GM12878 (cell line): ENCODE data around the gene HK1. TPM values are rescaled to one million over a fixed set of nuclear protein-coding genes. Genes with fewer than 3 reads are reported as not detected.

Experiments
- ATAC-seq: fragments of 200-7000 bp; cut with Tn5 transposase; 3 replicates; pipeline ENCODE4 v1.9.1; 2020; ENCODE audit warnings: mild to moderate bottlenecking, moderate library complexity
- BruUV-seq: library from RNA; stranded (reverse); fragments of 400-500 nt; replicated peaks from 2 replicates; lab custom pipeline; 2021; lab: Mats Ljungman, UMichigan
- CTCF ChIA-PET: fragments of 300-600 bp; sonication (Branson Sonifier 250); formaldehyde crosslinking; extraction: SDS; loops from one replicate; lab custom pipeline; 2021; ENCODE audit warnings: inconsistent platforms; lab: Yijun Ruan, JAX
- POLR2A ChIA-PET: fragments of 350-600 bp; formaldehyde crosslinking; extraction: SDS; loops from one replicate; lab custom pipeline; 2021; ENCODE audit warnings: inconsistent platforms; lab: Charles Lee
- RAD21 ChIA-PET: fragments of 300-600 bp; sonication (Branson Sonifier 250); formaldehyde crosslinking; loops from one replicate; lab custom pipeline; 2023; ENCODE audit warnings: antibody characterized with exemption; ENCODE audit not compliant: unreplicated experiment; lab: Charles Lee
- SMC1A ChIA-PET: fragments of 300-600 bp; sonication (Branson Sonifier 250); formaldehyde crosslinking; loops from one replicate; lab custom pipeline; 2023; ENCODE audit not compliant: unreplicated experiment, uncharacterized antibody; lab: Charles Lee
- DNase-seq: peaks from one replicate; pipeline ENCODE4 v3.0.0-alpha.2; 2011; ENCODE audit warnings: low read depth, low spot score
- FAIRE-seq: peaks from 3 replicates; lab custom pipeline; 2011; peaks lifted over from hg19 to GRCh38; lab: Jason Lieb, UNC
- H2AFZ ChIP-seq: 2 replicates; pipeline ENCODE4 v1.6.0; 2011; ENCODE audit warnings: low read depth, low read length, control low read depth; ENCODE audit not compliant: control insufficient read depth
- H3K27ac ChIP-seq: 2 replicates; pipeline ENCODE4 v1.5.1; 2011; ENCODE audit warnings: control low read depth; ENCODE audit not compliant: control insufficient read depth, insufficient read depth
- H3K27me3 ChIP-seq, 2 experiments: replicated peaks in 1 of 2; 2 replicates each; pipeline versions ENCODE4 v1.6.0 to v1.6.1; 2011; ENCODE audit warnings: low read length in 1 of 2; ENCODE audit not compliant: control insufficient read depth in 2 of 2, insufficient read depth in 2 of 2
- H3K36me3 ChIP-seq, 2 experiments: 2 replicates each; pipeline ENCODE4 v1.5.1; 2011; ENCODE audit warnings: low read length in 1 of 2; ENCODE audit not compliant: control insufficient read depth in 2 of 2, insufficient read depth in 2 of 2
- H3K4me1 ChIP-seq: 2 replicates; pipeline ENCODE4 v1.6.1; 2011; ENCODE audit warnings: mild to moderate bottlenecking, low read length, moderate library complexity, mixed read lengths; ENCODE audit not compliant: control insufficient read depth, insufficient read depth
- H3K4me2 ChIP-seq: 2 replicates; pipeline ENCODE4 v1.6.0; 2011; ENCODE audit warnings: control low read depth; ENCODE audit not compliant: control insufficient read depth, insufficient read depth
- H3K4me3 ChIP-seq: fragments of 200-600 bp; sonication (generic); 2 replicates; pipeline ENCODE4 v1.5.1; 2016
- H3K79me2 ChIP-seq: 2 replicates; pipeline ENCODE4 v1.6.0; 2011; ENCODE audit warnings: low read length; ENCODE audit not compliant: control insufficient read depth, insufficient read depth
- H3K9ac ChIP-seq: 2 replicates; pipeline ENCODE4 v1.8.0; 2011; ENCODE audit warnings: low read length, control low read depth, mixed read lengths; ENCODE audit not compliant: control insufficient read depth, insufficient read depth
- H3K9me3 ChIP-seq: replicated peaks from 3 replicates; pipeline ENCODE4 v1.5.1; 2011; ENCODE audit warnings: mild to moderate bottlenecking, low read length; ENCODE audit not compliant: control insufficient read depth, insufficient read depth
- H4K20me1 ChIP-seq: 2 replicates; pipeline ENCODE4 v1.6.0; 2011; ENCODE audit not compliant: control insufficient read depth, insufficient read depth
- BMI1 ChIP-seq: fragments of 450-650 bp; IDR thresholded peaks from 2 replicates; pipeline ENCODE4 v1.6.1; 2016; ENCODE audit warnings: mild to moderate bottlenecking, moderate library complexity, borderline replicate concordance
- CREB1 ChIP-seq: IDR thresholded peaks from 2 replicates; pipeline ENCODE4 v1.6.1; 2012; ENCODE audit warnings: low read depth, mild to moderate bottlenecking, inconsistent platforms
- E4F1 ChIP-seq: fragments of 450-650 bp; IDR thresholded peaks from 2 replicates; pipeline ENCODE4 v1.6.1; 2018; ENCODE audit warnings: borderline replicate concordance, mild to moderate bottlenecking; ENCODE audit not compliant: partially characterized antibody
- IRF3 ChIP-seq: fragments of 450-650 bp; IDR thresholded peaks from 2 replicates; pipeline ENCODE4 v1.6.1; 2014; ENCODE audit warnings: mild to moderate bottlenecking
- POLR2A ChIP-seq: IDR thresholded peaks from 2 replicates; pipeline ENCODE4 v1.6.1; 2011; ENCODE audit warnings: low read depth, mild to moderate bottlenecking, low read length
- RELA ChIP-seq: fragments of 450-650 bp; IDR thresholded peaks from 2 replicates; pipeline ENCODE4 v1.8.0; 2014; ENCODE audit warnings: borderline replicate concordance; ENCODE audit not compliant: partially characterized antibody
- RFX5 ChIP-seq: IDR thresholded peaks from 2 replicates; pipeline ENCODE4 v1.6.1; 2011; ENCODE audit warnings: low read depth, low read length, improper control_type of control experiment
- SUZ12 ChIP-seq: fragments of 200-600 bp; sonication (generic); IDR thresholded peaks from one replicate; pipeline ENCODE4 v1.6.1; 2018; ENCODE audit warnings: antibody characterized with exemption, mild to moderate bottlenecking; ENCODE audit not compliant: unreplicated experiment
- TARDBP ChIP-seq: IDR thresholded peaks from 2 replicates; pipeline ENCODE4 v1.6.1; 2016; ENCODE audit warnings: borderline replicate concordance
- TCF12 ChIP-seq: IDR thresholded peaks from 2 replicates; pipeline ENCODE4 v1.6.1; 2011; ENCODE audit warnings: low read depth, mild to moderate bottlenecking, low read length
- ZNF687 ChIP-seq: fragments of 450-650 bp; IDR thresholded peaks from 2 replicates; pipeline ENCODE4 v1.6.1; 2017; ENCODE audit warnings: mild to moderate bottlenecking, moderate library complexity
- ZSCAN29 ChIP-seq: fragments of 450-650 bp; IDR thresholded peaks from 2 replicates; pipeline ENCODE4 v1.6.1; 2017; ENCODE audit warnings: mild to moderate bottlenecking, moderate library complexity
- WGBS: methylation state at CpG from one replicate; pipeline ENCODE4 v1.1.6; 2016; ENCODE audit warnings: low lambda C conversion rate; ENCODE audit not compliant: insufficient replicate concordance, insufficient coverage; ENCODE audit errors: missing lambda C conversion rate; 5-methylcytosine and 5-hydroxymethylcytosine counted together
- in situ Hi-C: fragments of 300-500 bp; cut with MboI; formaldehyde crosslinking; loops from 9 replicates; pipeline ENCODE4 v1.14.3; 2018; ENCODE audit warnings: mixed read lengths
- intact Hi-C: fragments of 100-400 bp; cut with micrococcal nuclease; formaldehyde crosslinking; loops from one replicate; pipeline ENCODE4 v1.14.2; 2022; ENCODE audit not compliant: unreplicated experiment
- polyA plus RNA-seq, 11 experiments: library from polyadenylated mRNA; depleted of rRNA in 4 of 11; unstranded in 6 of 11; stranded (reverse) in 5 of 11; fragments of >200 nt; fragmentation: Nextera tagmentation in 4 of 11; fragmentation: Illumina TruSeq in 1 of 11; extraction: Ambion mirVana in 4 of 11; extraction: Trizol in 1 of 11; gene quantifications; 1 replicate in 1 of 11; 2 replicates in 10 of 11; pipeline versions ENCODE4 v1.2.1 to v1.2.3, GENCODE V29; 2011 to 2016; ENCODE audit warnings: inconsistent platforms in 2 of 11, missing spikeins in 2 of 11, low read depth in 1 of 11
- total RNA-seq, 4 experiments: library from RNA; depleted of rRNA in 3 of 4; stranded (reverse); fragments of >200 nt in 3 of 4; fragmentation: Illumina TruSeq in 1 of 4; extraction: Trizol in 1 of 4; gene quantifications; 2 replicates each; pipeline versions ENCODE4 v1.2.1 to v1.2.3, GENCODE V29; 2013 to 2021

HK1 gene
- total and polyA plus RNA-seq, 10 of the 15 experiments (the other 5 are each of a cell fraction or from before 2014, with no cell fraction given): 3.4 to 77.3 (median 46.6) TPM

GRCh38 chr10:69384320-69384719 is 106.0 kb downstream of the HK1 start (continued):
- TF ChIP-seq E4F1 (no peak), TARDBP (no peak)

GRCh38 chr10:69385454-69386350 is 107.4 kb downstream of the HK1 start:
- Histone ChIP-seq H2AFZ (no peak overlapping the region), H3K4me3 (no peak overlapping the region), H3K4me2 (no peak overlapping the region), H3K27me3 (no peaks in the 10 kb centered on the region), H3K79me2 (no peaks in the 10 kb centered on the region), H4K20me1 (no peaks in the 10 kb centered on the region), H3K36me3 (peaks cover 17 to 36% of the 10 kb centered on the region in 2 experiments), H3K27ac (no peak overlapping the region), H3K9ac (no peak overlapping the region), H3K9me3 (no peaks in the 10 kb centered on the region), H3K4me1 (no peaks in the 10 kb centered on the region)
- in situ Hi-C loops: no loop called here
- no TSS peak for BruUV-seq
- POLR2A ChIA-PET: no interaction called here
- FAIRE-seq: no peak
- no peak for ATAC-seq
- SMC1A ChIA-PET: no interaction called here
- CTCF ChIA-PET: no interaction called here
- RAD21 ChIA-PET: no interaction called here
- WGBS: 97% methylated on average over 11 of the region's 11 CpGs
- intact Hi-C loops: no loop called here
- DNase-seq: no peak
- no peak for TF ChIP-seq TCF12
- TF ChIP-seq SUZ12: no peak
- TF ChIP-seq RFX5: no peak
- TF ChIP-seq BMI1: no peak
- no peak for TF ChIP-seq ZSCAN29
- TF ChIP-seq ZNF687: no peak
- no peak for TF ChIP-seq POLR2A
- TF ChIP-seq CREB1: no peak
- TF ChIP-seq IRF3: no peak
- TF ChIP-seq RELA: no peak
- TF ChIP-seq, all 136 proteins: peak for 0
